ENCODE data around the gene NTNG2. TPM values are rescaled to one million over a fixed set of nuclear protein-coding genes. Genes with fewer than 3 reads are reported as not detected.
"Not testable (repeated sequence)": the region's sequence is repeated elsewhere in the genome, so short reads cannot be mapped to it uniquely, and the experiment has no call there.

The NTNG2 gene
- total and polyA plus RNA-seq, 3 experiments from 2014 or later: 1.3 to 3.6 (median 2.0) TPM

DNA sequence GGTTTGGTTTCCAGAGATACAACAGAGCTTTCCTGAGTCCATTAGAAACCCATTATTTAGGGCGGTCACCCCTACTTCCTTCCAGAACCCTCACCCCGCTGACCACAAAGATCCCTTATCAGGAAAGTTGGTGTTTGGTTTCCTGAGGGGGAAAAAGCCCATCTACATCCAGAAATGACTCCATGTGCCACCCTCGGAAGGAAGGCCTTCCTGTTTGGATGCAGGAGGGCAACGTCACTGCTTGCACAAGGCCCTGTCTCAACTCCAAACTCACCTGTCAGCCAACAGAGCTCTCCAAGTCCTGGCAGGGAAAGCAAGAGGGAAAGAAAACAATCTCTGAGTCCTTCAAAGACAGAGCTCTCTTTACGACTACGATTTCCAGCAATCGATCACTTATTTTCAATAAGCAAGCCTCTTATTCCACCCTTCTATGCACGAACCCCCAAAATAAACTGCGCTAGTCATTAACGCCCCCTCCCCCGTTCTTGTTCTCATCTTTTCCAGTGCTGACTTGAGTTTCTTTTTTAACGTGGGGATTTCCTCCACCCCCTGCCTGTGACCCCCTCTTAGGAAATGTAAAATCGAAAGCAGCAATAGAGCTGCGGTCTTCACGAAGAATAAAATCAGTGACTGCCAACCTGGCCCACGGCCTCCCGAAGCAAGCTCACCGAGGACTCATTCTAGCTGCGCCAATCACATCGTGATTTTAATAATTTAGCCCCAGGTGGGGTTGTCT is 35.7 kb upstream of the NTNG2 start:
- no peaks in the 10 kb centered on the region for H3K27me3 ChIP-seq (ENCODE audit: insufficient read depth, low read length, poor library complexity, severe bottlenecking)

DNA sequence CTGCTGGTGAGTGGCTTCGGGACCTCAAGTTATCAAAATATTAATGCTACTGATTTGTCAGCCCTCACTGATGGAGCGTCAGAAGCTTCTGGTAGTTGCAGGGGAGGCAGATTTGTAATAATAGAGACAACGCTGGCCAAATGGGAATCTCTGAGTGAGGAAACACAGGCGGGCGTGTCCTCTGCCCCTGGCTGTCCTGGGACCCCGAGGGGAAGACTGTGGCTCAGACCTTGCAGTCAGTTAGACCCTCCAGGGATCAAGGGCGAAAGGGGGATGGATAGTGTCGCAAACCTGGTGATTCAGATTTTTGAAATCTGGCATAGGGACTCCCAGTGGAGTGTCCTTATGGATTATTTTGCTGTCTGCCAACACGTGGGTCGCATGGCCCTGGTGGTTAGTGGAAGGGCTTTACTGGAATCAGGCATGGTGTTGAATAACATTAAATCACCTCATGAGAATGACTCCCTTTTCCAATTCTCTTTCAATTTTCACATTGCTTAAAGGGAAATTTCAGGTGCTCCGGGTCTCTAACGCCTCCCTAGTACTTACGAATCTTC is 35.1 kb upstream of the NTNG2 start:
- Mint-ChIP-seq H3K4me1 (peaks cover 8 to 15% (median 15%) of the 10 kb centered on the region in 3 donors), H3K27ac (peak overlapping the region in 3 of 8 donors; percentile 34 to 48 (median 36)), H3K27me3 (peaks cover 45 to 79% of the 10 kb centered on the region in 2 donors), H3K4me3 (peak overlapping the region; percentile 8 to 87 (median 83)), H3K36me3 (no peaks in the 10 kb centered on the region), H3K9me3 (peaks cover 0 to 1% (median 0%) of the 10 kb centered on the region in 5 donors)
- H3K4me1 ChIP-seq (ENCODE audit: insufficient read depth, low read length): no peaks in the 10 kb centered on the region
- H3K27me3 ChIP-seq (ENCODE audit: insufficient read depth, low read length, poor library complexity, severe bottlenecking): no peaks in the 10 kb centered on the region
- POLR2A ChIA-PET: interaction anchor here (0.6 to 0.7 kb wide), 3 partner anchors 24 to 970 kb away, joined by 3 to 11 read pairs (median 6); no protein-coding TSS in a partner anchor
- no peaks in the 10 kb centered on the region for H3K9me3 ChIP-seq (ENCODE audit: low read length)
- CTCF ChIA-PET: no interaction called here
- no peak overlapping the region for H3K27ac ChIP-seq (ENCODE audit: low read depth, low read length)
- H3K36me3 ChIP-seq (ENCODE audit: insufficient read depth, low read length): no peaks in the 10 kb centered on the region
- no peak for DNase-seq
- no peak overlapping the region for H3K4me3 ChIP-seq (ENCODE audit: low read length)

More for the DNA sequence above, 35.7 kb upstream of the NTNG2 start:
- Histone ChIP-seq H3K9me3 (ENCODE audit: low read length) (no peaks in the 10 kb centered on the region), H3K27ac (ENCODE audit: low read depth, low read length) (no peak overlapping the region), H3K4me1 (ENCODE audit: insufficient read depth, low read length) (no peaks in the 10 kb centered on the region), H3K4me3 (ENCODE audit: low read length) (no peak overlapping the region), H3K36me3 (ENCODE audit: insufficient read depth, low read length) (no peaks in the 10 kb centered on the region)
- CTCF ChIA-PET: no interaction called here
- Mint-ChIP-seq H3K4me3 (peak overlapping the region; percentile 8 to 87 (median 83)), H3K27ac (peak overlapping the region in 6 of 8 donors; percentile 11 to 48 (median 30)), H3K36me3 (no peaks in the 10 kb centered on the region), H3K27me3 (peaks cover 42 to 78% of the 10 kb centered on the region in 2 donors), H3K4me1 (peaks cover 8 to 15% (median 15%) of the 10 kb centered on the region in 3 donors), H3K9me3 (peaks cover 0 to 1% (median 0%) of the 10 kb centered on the region in 5 donors)
- POLR2A ChIA-PET: interaction anchor here (0.5 to 0.7 kb wide), 2 partner anchors 25 to 884 kb away, joined by 4 to 11 read pairs; no protein-coding TSS in a partner anchor
- no peak for DNase-seq

DNA sequence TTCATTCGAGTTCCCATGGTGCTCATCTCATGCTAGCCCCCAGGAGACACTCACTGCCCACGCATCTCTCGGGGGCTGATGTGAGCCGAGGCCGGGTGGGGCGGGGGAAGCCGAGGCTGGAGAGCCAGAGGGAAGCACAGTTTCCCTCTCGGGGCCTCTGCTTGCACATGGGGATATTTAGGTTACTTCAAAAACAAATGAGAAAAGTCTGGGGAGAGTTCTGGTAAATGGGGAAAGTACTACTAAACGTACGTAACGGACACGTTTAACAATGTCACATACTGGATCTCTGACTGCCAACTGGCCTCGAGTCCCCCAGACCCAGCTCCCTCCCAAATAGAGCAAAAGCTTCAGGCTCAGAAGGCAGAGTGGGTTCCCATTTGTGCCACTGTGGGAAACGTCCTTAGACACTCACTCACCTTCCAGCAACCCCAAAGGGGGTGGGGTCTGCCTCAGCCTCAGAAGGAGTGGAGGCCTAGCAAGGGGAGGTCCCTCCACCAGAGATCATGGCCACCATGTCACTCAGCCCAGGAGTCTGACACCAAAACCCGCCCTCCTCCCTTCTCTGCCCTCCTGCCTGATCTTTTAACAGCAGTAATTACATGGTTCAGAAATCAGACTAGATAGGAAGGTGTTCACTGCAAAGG is 33.8 kb upstream of the NTNG2 start:
- ChIA-PET CTCF (no interaction called here), POLR2A (no interaction called here)
- Histone ChIP-seq H3K27ac (ENCODE audit: low read depth, low read length) (no peak overlapping the region), H3K4me1 (ENCODE audit: insufficient read depth, low read length) (no peaks in the 10 kb centered on the region), H3K27me3 (ENCODE audit: insufficient read depth, low read length, poor library complexity, severe bottlenecking) (peaks cover 3% of the 10 kb centered on the region), H3K36me3 (ENCODE audit: insufficient read depth, low read length) (no peaks in the 10 kb centered on the region), H3K4me3 (ENCODE audit: low read length) (no peak overlapping the region), H3K9me3 (ENCODE audit: low read length) (no peaks in the 10 kb centered on the region)
- Mint-ChIP-seq H3K27me3 (peaks cover 52 to 79% of the 10 kb centered on the region in 2 donors), H3K4me1 (peaks cover 8 to 15% (median 15%) of the 10 kb centered on the region in 3 donors), H3K36me3 (no peaks in the 10 kb centered on the region), H3K4me3 (no peak overlapping the region), H3K9me3 (peaks cover 0 to 1% (median 0%) of the 10 kb centered on the region in 5 donors), H3K27ac (no peak overlapping the region)
- DNase-seq: no peak

DNA sequence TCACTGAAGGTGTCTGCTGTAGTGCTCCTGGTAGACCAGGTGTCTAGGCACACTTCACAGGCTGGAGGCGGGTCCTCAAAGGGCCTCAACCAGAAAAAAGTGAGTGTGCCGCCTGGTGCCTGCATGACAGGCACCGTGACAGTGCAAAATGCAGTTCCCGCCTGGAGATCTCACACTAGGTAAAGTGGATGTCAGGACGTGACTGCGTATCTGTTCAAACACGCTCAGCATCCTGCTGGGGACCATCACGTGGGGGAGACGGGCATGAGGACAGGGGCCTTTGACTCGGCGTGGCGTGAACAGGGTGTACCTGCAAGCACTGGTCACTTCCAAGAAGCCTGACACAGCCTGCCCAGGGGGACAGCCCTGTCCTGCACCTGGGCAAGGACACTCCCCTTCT is 32.3 kb upstream of the NTNG2 start:
- Histone ChIP-seq H3K4me1 (ENCODE audit: insufficient read depth, low read length) (no peaks in the 10 kb centered on the region), H3K9me3 (ENCODE audit: low read length) (no peaks in the 10 kb centered on the region), H3K4me3 (ENCODE audit: low read length) (no peak overlapping the region), H3K36me3 (ENCODE audit: insufficient read depth, low read length) (no peaks in the 10 kb centered on the region), H3K27ac (ENCODE audit: low read depth, low read length) (no peak overlapping the region), H3K27me3 (ENCODE audit: insufficient read depth, low read length, poor library complexity, severe bottlenecking) (peaks cover 7% of the 10 kb centered on the region)
- H3K27me3 Mint-ChIP-seq: peaks cover 55 to 76% of the 10 kb centered on the region in 2 donors
- H3K4me1 Mint-ChIP-seq: peaks cover 8 to 15% (median 15%) of the 10 kb centered on the region in 3 donors
- no peak for DNase-seq
- ChIA-PET POLR2A (no interaction called here), CTCF (no interaction called here)
- no peaks in the 10 kb centered on the region for H3K36me3 Mint-ChIP-seq
- H3K4me3 Mint-ChIP-seq: no peak overlapping the region
- no peak overlapping the region for H3K27ac Mint-ChIP-seq
- no peaks in the 10 kb centered on the region for H3K9me3 Mint-ChIP-seq

DNA sequence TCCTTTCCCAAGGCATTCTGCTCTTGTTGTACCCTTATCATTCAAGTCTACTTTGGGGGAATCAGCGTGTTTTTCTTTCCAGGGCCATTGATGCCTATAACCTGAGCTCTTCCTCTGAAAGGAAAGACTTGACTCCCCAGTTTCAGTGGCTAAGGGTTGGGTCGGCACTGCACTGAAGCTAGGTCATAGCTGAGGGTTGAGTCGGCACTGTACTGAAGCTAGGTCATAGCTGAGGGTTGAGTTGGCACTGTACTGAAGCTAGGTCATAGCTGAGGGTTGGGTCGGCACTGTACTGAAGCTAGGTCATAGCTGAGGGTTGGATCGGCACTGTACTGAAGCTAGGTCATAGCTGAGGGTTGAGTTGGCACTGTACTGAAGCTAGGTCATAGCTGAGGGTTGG is 27.8 kb upstream of the NTNG2 start:
- POLR2A ChIA-PET; H3K27me3 ChIP-seq (ENCODE audit: insufficient read depth, low read length, poor library complexity, severe bottlenecking); H3K4me1 ChIP-seq (ENCODE audit: insufficient read depth, low read length); H3K36me3 Mint-ChIP-seq; DNase-seq; H3K9me3 Mint-ChIP-seq; H3K4me3 ChIP-seq (ENCODE audit: low read length); H3K27ac Mint-ChIP-seq; H3K9me3 ChIP-seq (ENCODE audit: low read length); H3K27ac ChIP-seq (ENCODE audit: low read depth, low read length); H3K36me3 ChIP-seq (ENCODE audit: insufficient read depth, low read length); H3K4me3 Mint-ChIP-seq; CTCF ChIA-PET; H3K4me1 Mint-ChIP-seq: not testable (repeated sequence)
- H3K27me3 Mint-ChIP-seq: peaks cover 42 to 67% of the 10 kb centered on the region in 2 donors

DNA sequence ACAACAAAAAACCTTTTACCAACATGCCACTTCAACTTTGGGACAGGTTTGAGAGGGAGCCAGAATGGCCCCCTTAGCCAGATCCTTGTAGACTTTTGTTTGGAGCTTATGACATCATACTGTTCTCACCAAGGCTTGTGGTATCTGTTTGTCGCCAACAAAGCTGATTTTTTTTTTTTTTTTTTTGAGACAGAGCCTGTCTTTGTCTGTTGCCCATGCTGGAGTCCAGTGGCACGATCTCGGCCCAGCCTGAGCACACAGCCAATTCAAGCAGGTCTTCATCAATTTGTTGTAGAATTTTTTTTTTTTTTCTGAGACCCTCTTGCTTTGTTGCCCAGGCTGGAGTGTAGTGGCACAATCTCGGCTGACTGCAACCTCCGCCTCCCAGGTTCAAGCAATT is 26.4 kb upstream of the NTNG2 start:
- Mint-ChIP-seq H3K27me3 (peaks cover 39 to 65% of the 10 kb centered on the region in 2 donors), H3K4me3 (no peak overlapping the region), H3K27ac (no peak overlapping the region), H3K36me3 (no peaks in the 10 kb centered on the region), H3K9me3 (no peaks in the 10 kb centered on the region), H3K4me1 (no peaks in the 10 kb centered on the region)
- no peak for DNase-seq
- Histone ChIP-seq H3K27me3 (ENCODE audit: insufficient read depth, low read length, poor library complexity, severe bottlenecking) (peaks cover 7% of the 10 kb centered on the region), H3K27ac (ENCODE audit: low read depth, low read length) (no peak overlapping the region), H3K9me3 (ENCODE audit: low read length) (no peaks in the 10 kb centered on the region), H3K4me3 (ENCODE audit: low read length) (no peak overlapping the region), H3K4me1 (ENCODE audit: insufficient read depth, low read length) (no peaks in the 10 kb centered on the region), H3K36me3 (ENCODE audit: insufficient read depth, low read length) (no peaks in the 10 kb centered on the region)
- ChIA-PET CTCF (no interaction called here), POLR2A (no interaction called here)

DNA sequence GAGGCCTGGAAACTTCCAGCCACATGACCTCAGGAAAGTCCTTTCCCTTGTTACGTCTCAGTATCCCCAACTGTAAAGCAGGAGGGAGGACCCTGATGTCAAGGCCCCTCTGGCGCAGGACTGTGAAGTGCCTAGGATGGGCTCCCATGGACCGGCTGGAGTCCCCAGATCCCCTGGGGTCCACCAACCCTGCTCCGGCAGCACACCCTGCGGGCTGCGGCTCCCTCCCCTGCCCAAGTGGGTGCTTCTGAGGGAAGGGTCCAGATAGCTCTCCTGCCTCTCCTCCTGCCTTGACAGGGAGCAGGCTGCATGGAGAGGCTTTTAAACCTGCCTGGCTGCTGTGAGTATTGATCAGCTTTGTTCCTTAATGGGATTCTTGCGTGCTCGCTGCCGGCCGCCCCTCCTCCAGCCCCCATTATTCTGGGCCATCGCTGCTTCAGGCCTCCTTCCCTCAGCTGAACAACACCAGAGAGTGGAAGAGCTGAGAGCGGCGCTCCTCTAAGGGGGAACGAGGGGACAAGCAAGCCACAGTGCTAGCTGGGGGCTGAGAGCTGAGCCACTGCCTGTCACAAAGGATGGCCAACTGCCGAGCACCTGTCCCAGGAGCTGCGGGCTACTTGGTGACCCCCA is 25.6 kb upstream of the NTNG2 start:
- Mint-ChIP-seq H3K4me1 (peaks cover under 1 to 3% (median 2%) of the 10 kb centered on the region in 3 donors), H3K4me3 (no peak overlapping the region), H3K9me3 (no peaks in the 10 kb centered on the region), H3K27ac (no peak overlapping the region), H3K27me3 (peaks cover 38 to 62% of the 10 kb centered on the region in 2 donors), H3K36me3 (no peaks in the 10 kb centered on the region)
- Histone ChIP-seq H3K4me3 (ENCODE audit: low read length) (no peak overlapping the region), H3K27ac (ENCODE audit: low read depth, low read length) (no peak overlapping the region), H3K9me3 (ENCODE audit: low read length) (no peaks in the 10 kb centered on the region), H3K4me1 (ENCODE audit: insufficient read depth, low read length) (no peaks in the 10 kb centered on the region), H3K27me3 (ENCODE audit: insufficient read depth, low read length, poor library complexity, severe bottlenecking) (peaks cover 7% of the 10 kb centered on the region), H3K36me3 (ENCODE audit: insufficient read depth, low read length) (no peaks in the 10 kb centered on the region)
- DNase-seq: no peak
- ChIA-PET CTCF (no interaction called here), POLR2A (no interaction called here)
